T-helper 2 cell (primary cell): ENCODE measurements around the gene KRTAP13-4.
A peak's percentile ranks its signal among the peaks of the same experiment; 100 is the strongest.

ENCODE experiments used
- DNase-seq, 5 experiments: peaks; one replicate each; pipeline versions ENCODE4 v3.0.0 to v3.0.0-alpha.2; 2012 to 2022
- total RNA-seq, 2 donors: gene quantifications; one replicate each; lab custom pipeline; 2026; lab: John Stamatoyannopoulos, UW

Gene KRTAP13-4, protein sequence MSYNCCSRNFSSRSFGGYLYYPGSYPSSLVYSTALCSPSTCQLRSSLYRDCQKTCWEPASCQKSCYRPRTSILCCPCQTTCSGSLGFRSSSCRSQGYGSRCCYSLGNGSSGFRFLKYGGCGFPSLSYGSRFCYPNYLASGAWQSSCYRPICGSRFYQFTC
- 0 reads per million in 2 donors for total RNA-seq

- no peak for DNase-seq
Measured at GRCh38 chr21:30430170-30430655, at the start of gene KRTAP13-4. Gene KRTAP13-4, plus strand, starts transcription at chr21:30430220. Its CDS starts 56 bp downstream, at chr21:30430276.

DNA sequence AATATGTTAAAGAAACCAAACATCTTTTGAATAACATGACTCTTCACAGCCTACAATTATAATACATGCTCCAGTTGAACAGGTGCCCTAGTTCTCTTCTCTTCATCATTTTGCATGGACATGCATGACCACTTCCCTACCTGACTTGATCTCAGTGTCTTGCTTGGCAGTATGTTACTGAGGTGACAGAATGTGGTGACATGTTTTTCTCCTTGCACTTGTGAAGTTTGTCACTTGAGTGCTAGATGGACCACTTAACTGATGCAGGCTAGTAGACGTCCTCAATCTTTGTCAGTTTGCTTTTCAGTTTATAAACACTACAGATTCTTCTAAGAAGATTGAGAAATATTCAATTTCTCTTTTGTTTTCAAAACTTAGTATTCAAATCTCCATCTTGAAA, 47.8 kb upstream of the KRTAP13-4 start:
- no peak for DNase-seq

GRCh38 chr21:30391492-30392025, 38.5 kb upstream of the KRTAP13-4 start:
- DNase-seq, result no peak

DNA sequence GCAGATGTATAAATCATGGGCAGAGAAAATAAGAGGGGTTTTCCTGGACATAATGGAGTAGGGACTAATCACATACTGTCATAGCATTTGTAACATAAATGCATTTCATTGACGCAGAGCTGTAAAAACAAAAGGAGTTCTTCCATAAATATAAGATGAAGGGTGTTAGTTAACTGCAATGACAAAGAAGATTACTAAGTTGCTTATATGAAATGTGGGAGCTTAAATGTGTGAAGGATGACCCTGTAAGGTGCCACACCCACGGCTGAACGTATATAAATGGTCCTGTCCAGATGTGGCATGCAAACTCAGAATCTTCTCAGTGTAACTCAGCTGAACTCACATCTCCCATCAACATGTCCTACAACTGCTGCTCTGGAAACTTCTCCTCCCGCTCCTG, 34.3 kb upstream of the KRTAP13-4 start, which contains the start of gene KRTAP13-1:
Gene KRTAP13-1 (plus strand): TSS at position 301 of the 400 bp plus-strand sequence. CDS start 56 bp downstream, at position 357.
- DNase-seq, result no peak

GRCh38 chr21:30408782-30409494, 21.1 kb upstream of the KRTAP13-4 start:
- DNase-seq, result peak in 1 of 5 experiments; percentile 73

DNA sequence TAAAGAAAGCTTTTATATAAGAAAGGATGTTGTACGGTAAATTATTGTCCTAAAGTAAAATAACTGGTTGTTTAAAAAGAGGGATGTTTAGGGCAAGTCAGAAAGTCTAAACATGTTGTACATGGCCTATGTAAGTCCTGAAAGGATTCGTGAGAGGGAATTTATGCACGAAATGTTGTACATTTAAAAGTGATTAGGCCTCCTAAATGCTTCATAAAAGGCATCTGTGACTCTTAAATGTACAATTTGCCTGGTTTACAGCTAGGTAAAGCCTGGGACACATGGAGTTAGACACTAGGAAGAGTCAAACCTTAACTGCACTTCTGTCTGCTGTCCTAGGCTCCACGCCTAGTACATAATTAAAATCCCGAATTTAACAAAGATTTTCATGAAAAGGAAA, 14.0 kb upstream of the KRTAP13-4 start:
- no peak for DNase-seq

DNA sequence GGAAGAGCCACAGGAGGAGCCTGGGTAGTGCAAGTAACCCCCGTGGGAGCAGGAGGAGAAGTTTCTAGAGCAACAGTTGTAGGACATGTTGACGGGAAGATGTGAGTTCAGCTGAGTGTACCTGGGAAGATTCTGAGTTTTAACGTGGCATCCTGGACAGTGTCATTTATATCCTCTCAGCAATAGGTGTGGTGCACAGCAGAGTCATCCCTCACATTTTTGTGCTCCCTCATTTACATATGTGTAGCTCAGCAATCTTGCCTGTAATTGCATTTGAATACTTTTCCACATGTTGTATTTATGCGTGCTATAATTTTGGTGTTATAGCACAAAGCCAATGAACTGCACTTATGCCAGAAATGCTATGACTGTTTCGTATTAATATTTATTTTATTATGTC, 4.2 kb upstream of the KRTAP13-4 start, which contains the start of gene KRTAP13-3:
Gene KRTAP13-3 (minus strand): TSS at position 101 of the 400 bp plus-strand sequence. CDS start 14 bp downstream, at position 87.
- DNase-seq, result no peak

DNA sequence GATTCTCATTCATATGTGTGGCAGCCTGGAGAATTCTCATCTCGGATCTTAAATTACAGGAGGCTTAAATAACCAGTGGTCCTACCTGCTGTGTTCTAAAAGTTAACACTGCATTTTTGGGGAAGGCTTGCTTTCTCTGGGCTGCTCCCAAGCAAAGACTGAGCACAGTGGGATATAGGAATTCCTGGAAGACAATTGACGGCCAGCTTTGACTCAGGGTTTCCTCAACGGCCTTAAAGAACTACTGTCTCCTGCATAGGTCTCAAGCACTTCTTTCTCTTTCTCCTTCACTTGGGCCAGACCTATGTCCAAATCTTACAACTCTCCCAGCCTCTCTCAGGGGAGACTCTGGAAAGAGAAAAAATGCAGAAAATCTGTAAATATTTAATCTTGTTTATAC, 3.3 kb upstream of the KRTAP13-4 start:
- no peak for DNase-seq

DNA sequence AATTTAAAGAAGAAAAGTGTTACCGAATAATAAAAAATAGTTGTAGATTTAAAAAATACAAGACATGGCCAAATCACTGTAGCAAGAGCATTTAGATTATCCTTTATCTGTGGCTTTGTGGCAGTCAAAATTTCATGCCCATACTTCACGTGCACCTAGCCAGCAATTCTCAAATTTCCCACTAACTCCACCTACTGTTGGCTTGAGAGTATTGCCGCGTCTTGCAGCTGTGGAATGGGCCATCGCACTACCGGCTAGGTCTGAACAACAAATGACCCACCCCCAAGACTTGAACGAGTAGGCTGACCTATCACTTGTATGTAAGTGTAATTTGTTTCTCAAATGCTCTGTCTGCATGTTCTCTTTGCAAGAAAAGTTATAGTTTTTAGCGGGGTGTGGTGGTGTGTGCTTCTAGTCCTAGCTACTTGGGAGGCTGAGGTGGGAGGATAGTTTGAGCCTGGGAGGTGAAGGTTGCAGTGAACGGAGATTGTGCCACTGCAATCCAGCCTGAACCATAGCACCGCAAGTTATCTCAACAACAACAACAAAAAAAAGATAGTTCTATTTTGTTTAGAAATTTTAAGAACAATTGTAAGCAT, 4.1 kb downstream of the KRTAP13-4 start:
- peak in 1 of 5 experiments; percentile 57 for DNase-seq

DNA sequence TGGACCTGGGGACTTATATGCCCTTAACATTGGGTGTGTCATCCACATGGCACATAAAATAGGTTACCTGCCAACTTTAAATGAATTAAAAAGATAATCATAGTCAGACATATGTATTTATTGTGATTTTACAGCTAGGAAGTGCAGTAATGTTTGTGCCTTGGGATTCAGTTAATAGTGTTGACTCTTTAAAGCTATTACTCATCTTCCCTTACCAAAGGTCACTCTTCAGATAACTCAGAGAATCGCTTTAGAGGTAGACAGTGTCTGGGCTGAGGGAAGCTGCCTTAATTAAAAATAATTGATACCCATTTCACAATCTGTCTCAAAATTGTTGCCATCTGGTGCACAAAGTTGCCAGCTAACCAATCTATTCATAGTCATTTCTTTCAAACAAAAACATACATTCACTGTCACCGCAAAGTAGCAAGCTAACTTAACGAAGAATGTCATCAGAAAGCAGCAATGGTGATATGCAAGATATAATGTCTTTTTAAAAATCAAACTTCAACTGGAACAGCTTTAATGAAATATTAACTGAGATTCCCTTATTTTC, 7.1 kb downstream of the KRTAP13-4 start:
- DNase-seq, result no peak

DNA sequence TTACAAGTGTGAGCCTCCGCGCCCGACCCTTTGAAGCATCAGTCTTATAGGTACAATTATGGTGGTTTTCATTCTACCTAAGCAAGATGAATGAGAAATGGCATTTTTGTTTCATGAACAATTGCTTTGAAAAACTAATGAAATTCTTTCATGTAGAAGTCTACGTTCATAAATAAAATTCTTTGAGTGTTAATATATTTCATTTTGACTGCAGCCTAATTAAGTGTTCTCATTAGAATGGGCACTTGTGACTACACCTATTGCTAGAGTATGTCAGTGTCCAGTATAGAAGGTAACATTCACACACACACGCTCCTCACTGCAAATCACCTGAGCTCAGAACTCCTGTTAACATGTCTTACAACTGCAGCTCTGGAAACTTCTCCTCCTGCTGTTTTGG, 10.0 kb downstream of the KRTAP13-4 start, which contains the start of gene KRTAP15-1:
Gene KRTAP15-1 (plus strand): TSS at position 301 of the 400 bp plus-strand sequence. CDS start 53 bp downstream, at position 354.
- no peak for DNase-seq

DNA sequence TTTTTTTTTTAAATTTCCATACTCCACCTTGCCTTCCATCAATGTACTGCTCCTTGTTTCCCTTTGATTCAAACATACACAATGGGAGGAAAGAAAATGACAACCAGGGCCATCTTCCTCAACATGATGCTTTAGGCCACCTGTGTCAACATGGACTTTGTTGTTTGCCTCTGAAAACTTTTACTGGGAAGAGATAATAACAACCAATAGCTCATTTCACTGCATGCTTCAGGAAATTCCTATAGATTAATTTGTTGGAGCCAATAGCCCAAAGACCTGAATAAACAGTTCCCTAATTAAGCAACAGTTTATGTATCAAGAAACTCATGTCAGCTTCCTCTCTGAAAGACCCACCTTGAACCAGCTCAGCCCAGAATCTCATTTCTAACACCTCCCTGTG, 13.2 kb downstream of the KRTAP13-4 start:
- DNase-seq, result no peak

GRCh38 chr21:30444204-30444603, 14.2 kb downstream of the KRTAP13-4 start:
- peak in 1 of 5 experiments; percentile 5 for DNase-seq

GRCh38 chr21:30447056-30447455, 17.0 kb downstream of the KRTAP13-4 start:
- DNase-seq, result no peak

DNA sequence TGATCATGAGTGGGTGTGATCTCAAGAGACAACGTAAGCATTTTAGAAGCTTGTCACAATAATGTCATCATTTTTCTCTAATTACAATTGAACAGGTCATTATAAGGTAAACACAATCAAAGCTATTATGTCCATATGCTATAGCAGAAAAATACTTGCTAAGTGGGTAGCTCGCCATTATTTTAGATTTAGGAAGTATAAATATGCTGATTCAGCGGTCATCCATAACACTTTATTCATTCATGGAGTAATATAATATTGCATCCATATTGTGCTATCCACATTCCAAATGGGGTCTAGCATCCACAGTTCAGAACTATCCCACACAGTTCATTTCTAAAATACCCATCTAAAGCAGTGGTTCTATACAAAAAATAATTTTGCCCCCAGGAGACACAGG, 18.5 kb downstream of the KRTAP13-4 start:
- no peak for DNase-seq

GRCh38 chr21:30463713-30464112, 33.7 kb downstream of the KRTAP13-4 start:
- DNase-seq, result peak in 1 of 5 experiments; percentile 13

DNA sequence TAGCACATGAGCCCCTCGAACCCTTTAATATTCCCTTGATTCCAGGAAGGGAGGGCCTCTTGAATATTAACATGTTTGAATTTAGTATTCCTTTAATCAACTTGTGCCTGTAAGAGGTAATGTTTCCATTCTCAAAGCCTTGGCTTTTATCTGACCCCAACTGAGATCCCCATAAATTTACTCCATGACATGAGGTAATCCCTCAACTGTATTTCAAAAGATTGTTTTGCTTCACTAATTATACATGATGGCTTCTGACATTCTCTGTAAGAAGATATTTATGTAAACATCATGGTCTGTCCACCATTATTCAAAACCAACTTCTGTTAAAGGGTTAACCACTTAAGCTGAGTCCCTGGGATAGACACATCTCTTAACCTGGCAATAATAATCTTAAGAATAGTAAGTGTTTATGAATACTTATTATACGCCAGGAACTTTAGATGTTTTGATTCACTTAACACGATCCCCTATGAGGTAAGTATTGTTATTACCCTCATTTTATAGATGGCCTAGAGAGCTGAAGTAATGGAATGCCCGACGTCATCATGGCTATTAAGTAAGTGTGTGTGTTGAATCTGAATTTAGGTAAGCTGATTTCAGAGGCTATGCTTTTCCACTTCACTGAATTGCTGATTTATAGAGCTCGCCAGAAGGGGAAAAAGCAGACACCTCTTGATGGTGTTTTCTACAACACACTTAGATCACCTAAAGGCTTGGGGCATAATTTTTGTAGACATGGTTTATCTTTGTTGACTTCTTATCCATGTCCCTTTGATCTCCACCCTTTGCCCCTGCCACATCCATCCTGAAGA, 39.1 kb downstream of the KRTAP13-4 start:
- DNase-seq, result no peak

GRCh38 chr21:30478004-30478403, 48.0 kb downstream of the KRTAP13-4 start:
- DNase-seq, result no peak

DNA sequence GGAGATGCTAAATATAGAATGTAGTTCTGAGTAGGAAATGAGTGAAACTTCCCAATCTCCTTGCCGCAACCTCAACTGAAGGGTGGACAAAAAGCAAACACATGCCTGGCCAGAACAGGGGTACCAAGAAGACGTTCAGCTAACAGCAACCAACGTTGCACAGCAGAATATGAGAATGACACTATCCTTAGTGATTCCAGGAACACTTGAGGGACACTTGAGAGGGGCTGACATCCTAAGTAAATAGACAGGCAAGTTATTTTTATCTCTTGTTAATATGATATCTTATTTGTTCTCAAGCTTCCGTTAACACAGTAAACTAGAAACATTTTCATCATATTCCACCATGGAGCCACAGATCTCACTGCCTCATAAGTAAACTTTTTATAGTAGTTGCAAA, 49.2 kb downstream of the KRTAP13-4 start:
- DNase-seq, result no peak

- DNase-seq, result no peak
Measured at GRCh38 chr21:30480145-30480544, 50.1 kb downstream of the KRTAP13-4 start, which contains the start of gene KRTAP19-1. Gene KRTAP19-1, minus strand, starts transcription at chr21:30480367. Its CDS starts 50 bp downstream, at chr21:30480317.
